Ovary (tissue), 3 donors: ENCODE data around the gene USP2.
"Not testable (repeated sequence)": the region's sequence is repeated elsewhere in the genome, so short reads cannot be mapped to it uniquely, and the experiment has no call there.

ENCODE experiments used
- CTCF ChIP-seq, 3 donors: fragments of 450-650 bp in 2 of 3; fragments of 200-600 bp in 1 of 3; IDR thresholded peaks; one replicate each; pipeline versions ENCODE4 v1.5.1 to v1.8.0; 2016 to 2022; ENCODE audit warnings: antibody characterized with exemption in 3 of 3, mild to moderate bottlenecking in 1 of 3
- EP300 ChIP-seq: sonication (generic); formaldehyde crosslinking; IDR thresholded peaks from one replicate; pipeline ENCODE4 v1.6.1; 2017; ENCODE audit warnings: antibody characterized with exemption
- POLR2A ChIP-seq: fragments of 450-650 bp; IDR thresholded peaks from one replicate; pipeline ENCODE4 v1.6.1; 2017; ENCODE audit warnings: antibody characterized with exemption, mild to moderate bottlenecking, moderate library complexity
- donor health status: DM: no; HTN: no; CAD: no.

GRCh38 chr11:119382513-119382912 is 1.0 kb upstream of the USP2 start:
- TF ChIP-seq POLR2A; CTCF (IDR thresholded peaks at IDR 0.05); EP300: not testable (repeated sequence)
